GM12878 (cell line): ENCODE measurements around the gene PIK3C3.

ENCODE experiments used
- HDAC2 ChIP-seq: fragments of 200-600 bp; sonication (generic); IDR thresholded peaks from 2 replicates; pipeline ENCODE4 v1.6.1; 2017
- TF ChIP-seq, protein P1 (sequence below): IDR thresholded peaks from 2 replicates; pipeline ENCODE4 v1.6.1; 2012; ENCODE audit warnings: mild to moderate bottlenecking, low read depth, low read length

DNA sequence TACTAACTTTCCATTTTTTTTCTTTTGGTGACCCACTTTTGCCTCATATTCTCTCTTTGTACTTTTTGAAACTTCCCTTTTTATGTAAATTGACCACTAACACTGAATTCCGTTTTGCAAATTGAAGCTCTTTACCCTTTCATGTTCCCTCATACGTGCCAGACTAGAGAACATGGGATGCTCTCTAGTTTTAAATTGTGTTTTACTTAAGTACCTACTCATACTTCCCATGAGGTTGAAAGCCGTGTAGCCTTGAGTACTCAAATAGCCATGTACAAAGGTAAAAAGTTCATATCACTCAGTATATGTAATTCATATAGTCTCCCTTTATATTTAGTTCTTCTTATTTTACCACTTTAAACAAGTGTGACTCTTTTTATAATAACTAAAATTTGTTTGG lies 119.7 kb downstream of the PIK3C3 start:
- no peak for TF ChIP-seq HDAC2
- TF ChIP-seq, protein P1, sequence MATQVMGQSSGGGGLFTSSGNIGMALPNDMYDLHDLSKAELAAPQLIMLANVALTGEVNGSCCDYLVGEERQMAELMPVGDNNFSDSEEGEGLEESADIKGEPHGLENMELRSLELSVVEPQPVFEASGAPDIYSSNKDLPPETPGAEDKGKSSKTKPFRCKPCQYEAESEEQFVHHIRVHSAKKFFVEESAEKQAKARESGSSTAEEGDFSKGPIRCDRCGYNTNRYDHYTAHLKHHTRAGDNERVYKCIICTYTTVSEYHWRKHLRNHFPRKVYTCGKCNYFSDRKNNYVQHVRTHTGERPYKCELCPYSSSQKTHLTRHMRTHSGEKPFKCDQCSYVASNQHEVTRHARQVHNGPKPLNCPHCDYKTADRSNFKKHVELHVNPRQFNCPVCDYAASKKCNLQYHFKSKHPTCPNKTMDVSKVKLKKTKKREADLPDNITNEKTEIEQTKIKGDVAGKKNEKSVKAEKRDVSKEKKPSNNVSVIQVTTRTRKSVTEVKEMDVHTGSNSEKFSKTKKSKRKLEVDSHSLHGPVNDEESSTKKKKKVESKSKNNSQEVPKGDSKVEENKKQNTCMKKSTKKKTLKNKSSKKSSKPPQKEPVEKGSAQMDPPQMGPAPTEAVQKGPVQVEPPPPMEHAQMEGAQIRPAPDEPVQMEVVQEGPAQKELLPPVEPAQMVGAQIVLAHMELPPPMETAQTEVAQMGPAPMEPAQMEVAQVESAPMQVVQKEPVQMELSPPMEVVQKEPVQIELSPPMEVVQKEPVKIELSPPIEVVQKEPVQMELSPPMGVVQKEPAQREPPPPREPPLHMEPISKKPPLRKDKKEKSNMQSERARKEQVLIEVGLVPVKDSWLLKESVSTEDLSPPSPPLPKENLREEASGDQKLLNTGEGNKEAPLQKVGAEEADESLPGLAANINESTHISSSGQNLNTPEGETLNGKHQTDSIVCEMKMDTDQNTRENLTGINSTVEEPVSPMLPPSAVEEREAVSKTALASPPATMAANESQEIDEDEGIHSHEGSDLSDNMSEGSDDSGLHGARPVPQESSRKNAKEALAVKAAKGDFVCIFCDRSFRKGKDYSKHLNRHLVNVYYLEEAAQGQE, result no peak
